IMR-90 (cell line): ENCODE data around the gene GNG7. TPM values are rescaled to one million over a fixed set of nuclear protein-coding genes. Genes with fewer than 3 reads are reported as not detected.
A peak's percentile ranks its signal among the peaks of the same experiment; 100 is the strongest.

ENCODE experiments used
- ATAC-seq: fragments of 200-7000 bp; cut with Tn5 transposase; 2 replicates; pipeline ENCODE4 v1.9.1; 2020; ENCODE audit warnings: low read depth, mild to moderate bottlenecking, moderate library complexity
- BruUV-seq: library from RNA; stranded (reverse); fragments of 400-500 nt; replicated peaks from 2 replicates; lab custom pipeline; 2021; lab: Mats Ljungman, UMichigan
- CTCF ChIA-PET: fragments of 300-600 bp; formaldehyde crosslinking; extraction: SDS; loops from one replicate; lab custom pipeline; 2021; ENCODE audit warnings: antibody characterized with exemption; lab: Yijun Ruan, JAX
- POLR2A ChIA-PET: fragments of 300-600 bp; sonication (Branson Sonifier 250); formaldehyde crosslinking; loops from one replicate; lab custom pipeline; 2022; ENCODE audit warnings: antibody characterized with exemption; ENCODE audit not compliant: unreplicated experiment; lab: Charles Lee
- DNase-seq: peaks from one replicate; pipeline ENCODE4 v3.0.0; 2013
- H2AFZ ChIP-seq: replicated peaks from 2 replicates; pipeline ENCODE3; 2013; ENCODE audit warnings: low read length, mild to moderate bottlenecking; ENCODE audit not compliant: poor library complexity
- H2AK5ac ChIP-seq: 2 replicates; pipeline ENCODE4 v1.6.1; 2013; ENCODE audit warnings: low read depth, low read length, inconsistent platforms
- H2AK9ac ChIP-seq: replicated peaks from 2 replicates; pipeline ENCODE3; 2013; ENCODE audit warnings: mild to moderate bottlenecking, low read depth, low read length, moderate library complexity; ENCODE audit not compliant: poor library complexity
- H2BK120ac ChIP-seq: 2 replicates; pipeline ENCODE4 v1.6.1; 2013; ENCODE audit warnings: low read depth, low read length, inconsistent platforms
- H2BK15ac ChIP-seq: 3 replicates; pipeline ENCODE4 v1.6.1; 2013; ENCODE audit warnings: low read depth, low read length, inconsistent platforms
- H2BK20ac ChIP-seq: 2 replicates; pipeline ENCODE4 v1.6.1; 2013; ENCODE audit warnings: low read depth, mild to moderate bottlenecking, inconsistent platforms, low read length, moderate library complexity
- H2BK5ac ChIP-seq: 2 replicates; pipeline ENCODE4 v1.6.1; 2013; ENCODE audit warnings: mild to moderate bottlenecking, low read depth, low read length, inconsistent platforms; ENCODE audit not compliant: poor library complexity, severe bottlenecking
- H3K14ac ChIP-seq: replicated peaks from 2 replicates; pipeline ENCODE4 v1.6.1; 2013; ENCODE audit warnings: low read depth, low read length, inconsistent platforms
- H3K18ac ChIP-seq: 2 replicates; pipeline ENCODE4 v1.6.1; 2013; ENCODE audit warnings: low read depth, low read length, control low read depth
- H3K23ac ChIP-seq: 2 replicates; pipeline ENCODE4 v1.6.1; 2013; ENCODE audit warnings: low read depth, low read length, inconsistent platforms
- H3K27ac ChIP-seq: 2 replicates; pipeline ENCODE4 v1.5.1; 2013; ENCODE audit warnings: mild to moderate bottlenecking, control low read depth, low read length; ENCODE audit not compliant: insufficient read depth
- H3K27me3 ChIP-seq: 2 replicates; pipeline ENCODE4 v1.6.1; 2013; ENCODE audit warnings: low read length; ENCODE audit not compliant: control insufficient read depth, insufficient read depth
- H3K36me3 ChIP-seq: 2 replicates; pipeline ENCODE4 v1.6.1; 2013; ENCODE audit warnings: low read length, mixed read lengths; ENCODE audit not compliant: control insufficient read depth, insufficient read depth
- H3K4ac ChIP-seq: 2 replicates; pipeline ENCODE4 v1.6.1; 2013; ENCODE audit warnings: low read depth, low read length, inconsistent platforms
- H3K4me1 ChIP-seq: 2 replicates; pipeline ENCODE4 v1.6.1; 2013; ENCODE audit warnings: low read length, mixed read lengths; ENCODE audit not compliant: control insufficient read depth, insufficient read depth
- H3K4me2 ChIP-seq: 2 replicates; pipeline ENCODE4 v1.6.1; 2013; ENCODE audit warnings: low read depth, mild to moderate bottlenecking, control low read depth, low read length, moderate library complexity
- H3K4me3 ChIP-seq: 2 replicates; pipeline ENCODE4 v1.5.1; 2013; ENCODE audit warnings: low read depth, mild to moderate bottlenecking, control low read depth, low read length, moderate library complexity; ENCODE audit not compliant: insufficient read depth
- H3K56ac ChIP-seq: 2 replicates; pipeline ENCODE4 v1.6.1; 2013; ENCODE audit warnings: low read length, inconsistent platforms; ENCODE audit not compliant: insufficient read depth; ENCODE audit errors: extremely low read depth
- H3K79me1 ChIP-seq, 2 experiments: 2 replicates each; pipeline ENCODE4 v1.6.1; 2013; ENCODE audit warnings: low read length in 2 of 2, inconsistent platforms in 1 of 2, low read depth in 1 of 2
- H3K9ac ChIP-seq: 2 replicates; pipeline ENCODE4 v1.6.1; 2013; ENCODE audit warnings: low read depth, low read length, control low read depth
- H3K9me1 ChIP-seq: 2 replicates; pipeline ENCODE4 v1.6.1; 2013; ENCODE audit warnings: low read length, inconsistent platforms; ENCODE audit not compliant: insufficient read depth
- H3K9me3 ChIP-seq: 2 replicates; pipeline ENCODE4 v1.6.1; 2013; ENCODE audit warnings: low read length; ENCODE audit not compliant: control insufficient read depth, insufficient read depth
- H4K20me1 ChIP-seq: 2 replicates; pipeline ENCODE4 v1.6.1; 2013; ENCODE audit warnings: low read length, inconsistent platforms; ENCODE audit not compliant: insufficient read depth
- H4K5ac ChIP-seq: 2 replicates; pipeline ENCODE4 v1.6.1; 2013; ENCODE audit warnings: mild to moderate bottlenecking, low read depth, low read length, control low read depth
- H4K8ac ChIP-seq, 2 experiments: 2 replicates each; pipeline ENCODE4 v1.6.1; 2013; ENCODE audit warnings: low read depth in 2 of 2, low read length in 2 of 2, control low read depth in 1 of 2, inconsistent platforms in 1 of 2
- H4K91ac ChIP-seq: 2 replicates; pipeline ENCODE4 v1.6.1; 2013; ENCODE audit warnings: low read depth, low read length, inconsistent platforms; ENCODE audit not compliant: insufficient read depth
- CEBPB ChIP-seq: IDR thresholded peaks from 2 replicates; pipeline ENCODE4 v1.6.1; 2012; ENCODE audit warnings: low read depth, low read length, improper control_type of control experiment
- CHD1 ChIP-seq: IDR thresholded peaks from 2 replicates; pipeline ENCODE4 v1.6.1; 2012; ENCODE audit warnings: low read depth, low read length, improper control_type of control experiment
- FOS ChIP-seq: fragments of 150-350 bp; IDR thresholded peaks from 2 replicates; pipeline ENCODE4 v1.6.1; 2016; ENCODE audit warnings: low read depth, low read length
- MAZ ChIP-seq: IDR thresholded peaks from 2 replicates; pipeline ENCODE4 v1.6.1; 2012; ENCODE audit warnings: low read depth, mild to moderate bottlenecking, low read length, improper control_type of control experiment, moderate library complexity, borderline replicate concordance
- NFE2L2 ChIP-seq: fragments of 150-350 bp; IDR thresholded peaks from 2 replicates; pipeline ENCODE4 v1.6.1; 2016; ENCODE audit warnings: low read depth, mild to moderate bottlenecking, low read length
- POLR2A ChIP-seq: IDR thresholded peaks from 2 replicates; pipeline ENCODE4 v1.6.1; 2012; ENCODE audit warnings: mild to moderate bottlenecking, low read depth, low read length
- RAD21 ChIP-seq: IDR thresholded peaks from 2 replicates; pipeline ENCODE4 v1.6.1; 2012; ENCODE audit warnings: low read length, improper control_type of control experiment
- WGBS, 2 experiments: methylation state at CpG; one replicate each; pipeline versions ENCODE4 v1.1.5 to v1.1.7; 2013; ENCODE audit warnings: missing lambda C conversion rate in 2 of 2; ENCODE audit not compliant: insufficient read length in 1 of 2; ENCODE audit errors: extremely low coverage in 2 of 2; 5-methylcytosine and 5-hydroxymethylcytosine counted together
- dilution Hi-C: fragments of 300-500 bp; cut with HindIII; formaldehyde crosslinking; loops from one replicate; pipeline ENCODE4 v1.14.3; 2018; ENCODE audit warnings: low sequenced_read_pairs; ENCODE audit not compliant: unreplicated experiment
- in situ Hi-C: fragments of 300-500 bp; cut with MboI; formaldehyde crosslinking; loops from 3 replicates; pipeline ENCODE4 v1.14.3; 2019; ENCODE audit warnings: low sequenced_read_pairs, inconsistent platforms, mixed read lengths
- intact Hi-C: fragments of 100-400 bp; cut with micrococcal nuclease; formaldehyde crosslinking; loops from 2 replicates; pipeline ENCODE4 v1.10.0; 2022
- polyA plus RNA-seq, 3 experiments: library from polyadenylated mRNA; depleted of rRNA; stranded (reverse); fragments of >200 nt; gene quantifications; 2 replicates each; pipeline ENCODE4 v1.2.3, GENCODE V29; 2012; ENCODE audit warnings: low replicate concordance in 1 of 3
- total RNA-seq: library from RNA; depleted of rRNA; stranded (reverse); fragments of >200 nt; gene quantifications from 2 replicates; pipeline ENCODE4 v1.2.3, GENCODE V29; 2012
- TF ChIP-seq, protein P1 (sequence below): conservative IDR thresholded peaks from 2 replicates; pipeline ENCODE4 v1.5.1; 2012; ENCODE audit warnings: mild to moderate bottlenecking, low read depth, low read length, improper control_type of control experiment
- TF ChIP-seq, protein P2 (sequence below): fragments of 150-350 bp; IDR thresholded peaks from 2 replicates; pipeline ENCODE4 v1.6.1; 2016; ENCODE audit warnings: low read depth, mild to moderate bottlenecking, low read length, moderate library complexity, borderline replicate concordance

GNG7 gene
- total and polyA plus RNA-seq, 2 of the 4 experiments (the other 2 are of a cell fraction), result under 0.01 to 0.21 TPM

DNA sequence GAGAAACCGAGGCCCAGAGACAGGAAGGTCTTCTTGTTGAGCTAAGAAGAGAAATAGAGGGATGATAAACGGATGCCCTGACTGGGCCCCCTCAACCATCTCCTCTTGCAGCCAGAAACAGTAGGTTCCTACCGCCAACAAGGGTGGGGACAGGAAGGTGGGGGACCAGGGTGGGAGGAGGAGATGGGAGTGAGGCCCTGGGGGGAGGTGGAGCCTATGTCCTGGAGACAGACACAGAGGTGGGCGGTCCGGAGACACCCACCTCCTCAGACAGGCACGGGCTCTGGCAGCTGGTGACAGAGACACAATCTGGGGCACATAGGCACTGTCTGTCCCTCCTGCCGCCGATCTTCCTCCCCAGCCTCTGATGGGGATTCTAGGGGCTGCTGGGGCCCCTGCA is 209.6 kb downstream of the GNG7 start:
- in situ Hi-C loops, result no loop called here
- Histone ChIP-seq H3K4me1 (peaks cover 22% of the 10 kb centered on the region), H3K27ac (no peak overlapping the region), H2AK5ac (peak overlapping the region; percentile 54), H3K9me1 (peaks cover 14% of the 10 kb centered on the region), H2BK120ac (peak overlapping the region; percentile 57), H2BK15ac (0 out of 3 replicates have a peak overlapping the region, but pooled peaks have one; percentile 87), H4K91ac (peak overlapping the region; percentile 49), H2AK9ac (no peak overlapping the region), H2BK20ac (peak overlapping the region; percentile 70), H3K9ac (no peak overlapping the region), H3K36me3 (no peaks in the 10 kb centered on the region), H4K5ac (no peak overlapping the region), H3K4ac (peak overlapping the region; percentile 66), H3K14ac (no peak overlapping the region), H3K23ac (no peak overlapping the region), H3K4me2 (no peak overlapping the region), H3K79me1 (peaks cover 0 to 26% of the 10 kb centered on the region in 2 experiments; a peak in 2 of 4 replicates), H2AFZ (no peak overlapping the region), H3K9me3 (no peaks in the 10 kb centered on the region), H3K4me3 (no peak overlapping the region), H3K56ac (no peak overlapping the region), H2BK5ac (no peak overlapping the region), H4K8ac (no peak overlapping the region), H3K18ac (no peak overlapping the region), H4K20me1 (peaks cover 3% of the 10 kb centered on the region; the same call in 1 of the 2 replicates), H3K27me3 (no peaks in the 10 kb centered on the region; the same call in 1 of the 2 replicates)
- ATAC-seq (no peak), DNase-seq (no peak)
- TF ChIP-seq CHD1, result no peak
- no peak for TF ChIP-seq CEBPB
- TF ChIP-seq FOS, result no peak
- TF ChIP-seq NFE2L2, result no peak
- no peak for TF ChIP-seq RAD21
- TF ChIP-seq, protein P1, sequence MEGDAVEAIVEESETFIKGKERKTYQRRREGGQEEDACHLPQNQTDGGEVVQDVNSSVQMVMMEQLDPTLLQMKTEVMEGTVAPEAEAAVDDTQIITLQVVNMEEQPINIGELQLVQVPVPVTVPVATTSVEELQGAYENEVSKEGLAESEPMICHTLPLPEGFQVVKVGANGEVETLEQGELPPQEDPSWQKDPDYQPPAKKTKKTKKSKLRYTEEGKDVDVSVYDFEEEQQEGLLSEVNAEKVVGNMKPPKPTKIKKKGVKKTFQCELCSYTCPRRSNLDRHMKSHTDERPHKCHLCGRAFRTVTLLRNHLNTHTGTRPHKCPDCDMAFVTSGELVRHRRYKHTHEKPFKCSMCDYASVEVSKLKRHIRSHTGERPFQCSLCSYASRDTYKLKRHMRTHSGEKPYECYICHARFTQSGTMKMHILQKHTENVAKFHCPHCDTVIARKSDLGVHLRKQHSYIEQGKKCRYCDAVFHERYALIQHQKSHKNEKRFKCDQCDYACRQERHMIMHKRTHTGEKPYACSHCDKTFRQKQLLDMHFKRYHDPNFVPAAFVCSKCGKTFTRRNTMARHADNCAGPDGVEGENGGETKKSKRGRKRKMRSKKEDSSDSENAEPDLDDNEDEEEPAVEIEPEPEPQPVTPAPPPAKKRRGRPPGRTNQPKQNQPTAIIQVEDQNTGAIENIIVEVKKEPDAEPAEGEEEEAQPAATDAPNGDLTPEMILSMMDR, result no peak
- no peak for TF ChIP-seq POLR2A
- TF ChIP-seq, protein P2, sequence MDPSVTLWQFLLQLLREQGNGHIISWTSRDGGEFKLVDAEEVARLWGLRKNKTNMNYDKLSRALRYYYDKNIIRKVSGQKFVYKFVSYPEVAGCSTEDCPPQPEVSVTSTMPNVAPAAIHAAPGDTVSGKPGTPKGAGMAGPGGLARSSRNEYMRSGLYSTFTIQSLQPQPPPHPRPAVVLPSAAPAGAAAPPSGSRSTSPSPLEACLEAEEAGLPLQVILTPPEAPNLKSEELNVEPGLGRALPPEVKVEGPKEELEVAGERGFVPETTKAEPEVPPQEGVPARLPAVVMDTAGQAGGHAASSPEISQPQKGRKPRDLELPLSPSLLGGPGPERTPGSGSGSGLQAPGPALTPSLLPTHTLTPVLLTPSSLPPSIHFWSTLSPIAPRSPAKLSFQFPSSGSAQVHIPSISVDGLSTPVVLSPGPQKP, result no peak
- no peak for TF ChIP-seq MAZ
- BruUV-seq, result no TSS peak
- whole genome bisulfite sequencing, 2 experiments, result no CpG with 5 or more reads among the region's 8 CpGs
- CTCF ChIA-PET, result no interaction called here
- intact Hi-C loops, result no loop called here
- POLR2A ChIA-PET, result no interaction called here
- dilution Hi-C loops, result no loop called here
